Nucleus accumbens (tissue), 56 donors: ENCODE data around the gene H1-8.

ENCODE experiments used
- DNase-seq, 56 donors: peaks; one replicate each; lab custom pipeline; 2025; lab: John Stamatoyannopoulos, UW

Gene H1-8

GRCh38 chr3:129586746-129587430, 43.9 kb downstream of the H1-8 start:
- no peak for DNase-seq

- no peak for DNase-seq
Observed at GRCh38 chr3:129587566-129588210, 44.7 kb downstream of the H1-8 start.

GRCh38 chr3:129590215-129590614, 47.2 kb downstream of the H1-8 start:
- DNase-seq: no peak

- no peak for DNase-seq
Observed at GRCh38 chr3:129591932-129592331, 49.0 kb downstream of the H1-8 start.

- DNase-seq: peak in 32 of 56 donors; percentile 7 to 64 (median 32)
Observed at GRCh38 chr3:129592381-129593131, 49.6 kb downstream of the H1-8 start.

GRCh38 chr3:129593230-129593594, 50.2 kb downstream of the H1-8 start:
- DNase-seq: no peak

GRCh38 chr3:129593595-129594339, 50.8 kb downstream of the H1-8 start:
- peak in 4 of 56 donors; percentile 17 to 35 (median 24) for DNase-seq

- DNase-seq: no peak
Observed at GRCh38 chr3:129594409-129594808, 51.4 kb downstream of the H1-8 start.

- DNase-seq: no peak
Observed at GRCh38 chr3:129594907-129595390, 52.0 kb downstream of the H1-8 start.

GRCh38 chr3:129595544-129596193, 52.7 kb downstream of the H1-8 start:
- no peak for DNase-seq

GRCh38 chr3:129596194-129597086, 53.5 kb downstream of the H1-8 start:
- DNase-seq: peak; percentile 34 to 94 (median 78)

GRCh38 chr3:129597087-129597999, 54.4 kb downstream of the H1-8 start:
- DNase-seq: peak in 25 of 56 donors; percentile 2 to 70 (median 39)

- DNase-seq: no peak
Observed at GRCh38 chr3:129598000-129598381, 55.0 kb downstream of the H1-8 start.

- no peak for DNase-seq
Observed at GRCh38 chr3:129598484-129598883, 55.5 kb downstream of the H1-8 start.

- DNase-seq: no peak
Observed at GRCh38 chr3:129599073-129599472, 56.1 kb downstream of the H1-8 start.

GRCh38 chr3:129599607-129600006, 56.6 kb downstream of the H1-8 start:
- peak in 18 of 56 donors; percentile 6 to 47 (median 22) for DNase-seq

GRCh38 chr3:129600348-129600747, 57.4 kb downstream of the H1-8 start:
- no peak for DNase-seq
